GM18861 (cell line): ENCODE data around the gene UBASH3B.
"Not testable (repeated sequence)": the region's sequence is repeated elsewhere in the genome, so short reads cannot be mapped to it uniquely, and the experiment has no call there.

Experiments used
- ATAC-seq: cut with Tn5 transposase; IDR thresholded peaks from one replicate; pipeline ENCODE4 v1.9.1; 2021; ENCODE audit not compliant: unreplicated experiment

Gene UBASH3B

DNA sequence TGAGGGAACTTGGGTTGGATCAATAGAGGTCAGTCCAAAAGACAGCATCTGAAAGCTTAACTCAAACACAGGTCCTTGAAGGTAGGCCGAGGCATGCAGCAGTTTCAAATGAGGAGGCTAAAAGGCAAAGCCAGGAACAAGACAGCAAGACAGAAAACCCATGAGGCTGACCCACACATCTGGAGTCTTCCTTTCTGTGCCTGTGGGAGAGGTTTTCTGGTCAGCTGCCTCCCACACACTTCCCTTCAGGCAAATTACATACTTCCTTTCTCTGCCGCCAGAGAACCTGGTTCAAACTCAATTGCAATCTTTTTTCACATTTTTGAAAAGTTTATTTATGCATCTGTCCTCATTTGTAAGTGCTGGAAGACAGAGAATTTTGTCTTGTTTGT lies 153.0 kb downstream of the UBASH3B start:
- ATAC-seq = peak; percentile 77

GRCh38 chr11:122809866-122810265 lies 154.3 kb downstream of the UBASH3B start:
- ATAC-seq = no peak

GRCh38 chr11:122811721-122812120 lies 156.2 kb downstream of the UBASH3B start:
- no peak for ATAC-seq

- no peak for ATAC-seq
Measured at GRCh38 chr11:122812638-122813037, 157.1 kb downstream of the UBASH3B start.

- no peak for ATAC-seq
Measured at GRCh38 chr11:122813176-122813893, 157.8 kb downstream of the UBASH3B start.

- no peak for ATAC-seq
Measured at GRCh38 chr11:122813894-122814270, 158.4 kb downstream of the UBASH3B start.

GRCh38 chr11:122814401-122814800 lies 158.9 kb downstream of the UBASH3B start:
- no peak for ATAC-seq

DNA sequence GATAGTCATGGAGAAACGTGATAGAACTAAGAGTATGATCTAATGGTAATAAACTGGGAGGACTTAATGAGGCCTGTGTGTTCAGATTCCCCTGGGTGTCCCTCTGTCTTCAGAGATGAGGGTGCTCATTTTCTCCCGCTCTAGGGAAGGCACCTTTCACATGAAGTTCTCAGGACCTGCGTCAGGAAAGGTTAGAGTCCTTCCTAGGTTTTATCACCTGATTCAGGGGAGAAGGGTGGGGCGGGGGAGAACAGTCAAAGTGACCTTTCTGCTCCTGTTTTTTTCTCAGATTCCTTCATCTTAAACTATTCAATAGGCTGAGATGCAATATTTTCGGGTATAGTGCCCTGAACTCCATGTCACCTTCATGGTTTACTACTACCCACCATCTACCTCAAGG lies 160.4 kb downstream of the UBASH3B start:
- ATAC-seq = no peak

DNA sequence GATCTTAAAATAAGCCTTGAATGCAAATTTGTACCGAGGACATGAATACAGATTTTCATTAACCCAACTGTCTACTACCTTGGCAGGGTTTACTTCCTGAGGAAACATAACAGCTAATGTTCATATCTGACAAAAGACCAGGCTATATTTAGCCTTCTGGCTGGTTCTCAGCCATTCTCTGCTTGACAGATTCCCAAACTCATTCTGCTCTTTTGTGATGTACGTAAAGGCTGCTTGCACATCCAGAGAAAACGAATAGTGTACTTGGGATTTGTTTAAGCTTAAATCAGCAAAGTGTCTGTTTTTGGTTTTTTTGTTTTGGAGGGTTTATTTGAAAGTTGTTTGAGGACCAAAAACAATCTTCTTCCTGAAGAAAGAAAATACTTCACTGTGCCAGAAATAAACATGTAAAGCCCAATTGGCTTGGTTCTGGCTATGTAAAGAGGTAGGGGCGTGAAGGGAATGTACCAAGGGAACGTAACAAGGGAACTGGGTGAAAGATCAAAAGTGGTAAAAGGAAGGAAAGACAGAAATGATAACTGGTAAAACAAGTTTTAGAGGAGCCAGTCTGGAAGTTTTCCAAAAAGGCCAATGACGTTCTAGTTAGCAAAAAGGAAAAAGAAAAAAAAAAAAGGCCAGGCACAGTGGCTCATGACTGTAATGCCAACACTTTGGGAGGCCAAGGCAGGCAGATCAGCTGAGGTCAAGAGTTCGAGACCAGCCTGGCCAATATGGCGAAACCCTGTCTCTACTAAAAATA lies 161.4 kb downstream of the UBASH3B start:
- ATAC-seq = no peak

DNA sequence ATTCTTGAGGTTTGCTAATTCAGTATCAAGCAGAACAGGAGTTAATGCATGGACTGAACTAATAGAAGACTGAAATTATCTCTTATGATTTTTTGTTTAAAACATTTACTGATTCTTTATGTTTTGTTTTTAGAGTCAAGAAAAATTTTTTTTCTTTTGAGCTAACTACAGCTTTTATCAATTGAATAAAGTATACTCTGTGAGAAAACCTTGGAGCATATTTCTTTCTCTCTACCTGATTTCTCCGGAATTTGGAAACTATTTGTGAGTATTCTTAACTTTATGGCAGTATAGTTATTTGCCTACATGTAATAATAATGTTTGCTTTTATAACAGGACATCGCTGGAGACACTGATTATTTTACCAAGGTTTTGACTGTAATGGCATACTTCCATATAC lies 164.6 kb downstream of the UBASH3B start:
- no peak for ATAC-seq

DNA sequence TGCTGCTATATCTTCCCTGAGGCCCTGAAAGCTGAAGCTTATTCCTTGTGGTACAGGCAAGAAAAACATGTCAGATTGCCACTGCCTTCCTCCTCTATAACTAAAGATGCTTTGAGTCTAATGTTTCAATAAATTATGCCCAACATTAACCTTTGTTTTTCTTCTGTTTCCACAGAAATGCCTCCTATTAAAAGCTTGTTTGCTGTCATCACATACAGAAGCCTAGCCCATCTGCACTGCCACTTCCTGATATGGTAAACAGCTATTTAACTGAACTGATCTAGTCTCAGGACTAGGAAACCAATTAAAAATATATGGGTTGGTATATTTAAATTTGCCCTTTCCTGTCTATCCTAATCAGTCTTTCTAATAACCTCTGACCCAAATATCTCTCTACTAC lies 165.6 kb downstream of the UBASH3B start:
- no peak for ATAC-seq

- ATAC-seq = no peak
Measured at GRCh38 chr11:122822241-122822640, 166.7 kb downstream of the UBASH3B start.

DNA sequence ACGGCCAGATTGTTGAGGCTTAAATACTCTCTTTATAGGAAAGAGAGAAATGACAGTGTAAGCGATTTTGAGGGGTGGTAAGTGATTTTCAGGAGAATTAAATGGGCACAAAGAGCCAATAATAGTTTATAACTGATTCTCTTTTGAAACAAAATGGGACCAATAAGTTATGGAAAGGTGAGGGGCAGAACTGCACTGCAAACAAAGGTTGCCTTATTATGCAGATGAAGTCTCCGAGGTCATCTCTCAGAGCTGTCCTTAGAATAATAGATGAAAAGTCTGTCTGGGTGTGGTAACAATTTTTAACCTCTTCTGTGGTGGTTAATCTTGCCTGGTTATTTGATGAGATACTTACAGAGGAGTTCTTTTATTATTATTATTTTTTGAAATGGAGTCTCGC lies 168.0 kb downstream of the UBASH3B start:
- ATAC-seq = no peak

- ATAC-seq = not testable (repeated sequence)
Measured at GRCh38 chr11:122829371-122829770, 173.8 kb downstream of the UBASH3B start.

DNA sequence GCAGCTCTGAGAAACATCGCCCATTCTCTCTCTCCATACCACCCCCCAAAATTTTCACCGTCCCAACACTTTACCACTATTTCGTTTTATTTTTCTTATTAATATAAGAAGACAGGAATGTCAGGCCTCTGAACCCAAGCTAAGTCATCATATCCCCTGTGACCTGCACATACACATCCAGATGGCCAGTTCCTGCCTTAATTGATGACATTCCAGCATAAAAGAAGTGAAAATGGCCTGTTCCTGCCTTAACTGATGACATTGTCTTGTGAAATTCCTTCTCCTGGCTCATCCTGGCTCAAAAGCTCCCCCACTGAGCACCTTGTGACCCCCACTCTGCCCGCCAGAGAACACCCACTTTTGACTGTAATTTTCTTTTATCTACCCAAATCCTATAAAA lies 176.8 kb downstream of the UBASH3B start:
- ATAC-seq = not testable (repeated sequence)

GRCh38 chr11:122832721-122833470 lies 177.4 kb downstream of the UBASH3B start:
- no peak for ATAC-seq

- no peak for ATAC-seq
Measured at GRCh38 chr11:122833846-122834464, 178.4 kb downstream of the UBASH3B start.

GRCh38 chr11:122836916-122837315 lies 181.4 kb downstream of the UBASH3B start:
- no peak for ATAC-seq

- no peak for ATAC-seq
Measured at GRCh38 chr11:122837528-122838346, 182.2 kb downstream of the UBASH3B start.

GRCh38 chr11:122843281-122844141 lies 188.0 kb downstream of the UBASH3B start:
- no peak for ATAC-seq
